TTC549 (cell line): ENCODE results near the gene RTRAF.

Experiments used
- FAIRE-seq: peaks from 2 replicates; lab custom pipeline; 2012; peaks lifted over from hg19 to GRCh38; lab: Jason Lieb, UNC

Gene RTRAF

DNA sequence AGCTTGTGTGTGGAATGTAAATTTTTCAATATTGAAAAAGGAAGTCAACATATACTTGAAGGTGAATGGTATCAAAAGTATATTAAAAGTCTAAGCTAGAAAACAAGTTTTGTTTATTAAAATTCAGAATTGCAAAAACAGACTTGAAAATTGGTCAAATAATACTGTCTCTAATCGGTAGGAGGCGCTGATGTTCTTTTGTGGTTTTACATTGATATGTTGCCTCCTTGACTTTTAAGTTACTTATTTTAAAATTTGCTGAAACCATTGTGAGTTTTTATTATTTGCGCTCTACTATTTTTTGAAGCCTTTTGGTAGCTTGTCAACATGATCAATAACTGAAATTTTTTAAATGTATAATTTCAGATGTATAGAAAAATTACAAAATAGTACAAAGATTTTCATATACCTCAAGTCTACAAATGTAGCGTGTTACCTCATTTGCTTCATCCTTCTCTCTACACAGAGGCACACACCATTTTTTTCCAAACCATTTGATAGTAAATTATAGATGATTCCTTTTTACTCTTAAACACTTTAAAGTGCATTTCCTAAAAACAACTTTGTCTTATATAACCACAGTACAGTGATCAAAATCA lies 6.9 kb downstream of the RTRAF start:
- FAIRE-seq, result peak; percentile 90

DNA sequence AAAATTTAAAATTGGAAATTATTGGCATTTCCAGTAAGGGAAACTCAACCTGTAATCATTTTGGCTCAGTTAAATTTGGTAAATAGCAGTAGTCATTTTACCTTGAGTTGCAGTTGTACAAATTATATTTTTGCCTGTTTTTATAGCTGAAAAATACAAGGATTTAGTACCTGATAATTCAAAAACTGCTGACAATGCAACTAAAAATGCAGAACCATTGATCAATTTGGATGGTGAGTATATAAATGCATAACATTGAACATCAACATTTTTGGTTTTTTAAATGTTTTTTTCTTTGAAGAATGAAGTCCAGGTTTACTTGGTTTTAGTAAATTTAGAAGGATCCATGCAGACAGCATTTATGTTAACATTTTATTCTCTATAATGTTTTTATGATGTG lies 9.0 kb downstream of the RTRAF start:
- no peak for FAIRE-seq

DNA sequence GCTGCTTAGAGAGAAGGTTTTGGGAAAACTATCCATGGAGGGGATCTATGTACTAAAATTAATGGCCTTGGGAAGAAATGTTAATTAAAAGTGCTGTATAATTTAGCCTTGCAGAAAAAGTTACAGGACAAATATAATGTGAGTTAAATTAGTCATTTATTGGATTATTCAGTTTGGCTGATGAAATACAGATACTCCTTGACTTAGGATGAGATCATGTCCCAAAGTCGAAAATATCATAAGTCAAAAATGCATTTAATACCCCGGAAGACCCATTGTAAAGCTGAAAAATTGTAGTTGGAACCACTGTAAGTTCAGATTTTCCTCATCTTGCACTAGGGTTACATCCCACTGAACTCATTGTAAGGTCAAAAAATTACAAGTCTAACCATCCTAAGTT lies 9.7 kb downstream of the RTRAF start:
- FAIRE-seq, result no peak

DNA sequence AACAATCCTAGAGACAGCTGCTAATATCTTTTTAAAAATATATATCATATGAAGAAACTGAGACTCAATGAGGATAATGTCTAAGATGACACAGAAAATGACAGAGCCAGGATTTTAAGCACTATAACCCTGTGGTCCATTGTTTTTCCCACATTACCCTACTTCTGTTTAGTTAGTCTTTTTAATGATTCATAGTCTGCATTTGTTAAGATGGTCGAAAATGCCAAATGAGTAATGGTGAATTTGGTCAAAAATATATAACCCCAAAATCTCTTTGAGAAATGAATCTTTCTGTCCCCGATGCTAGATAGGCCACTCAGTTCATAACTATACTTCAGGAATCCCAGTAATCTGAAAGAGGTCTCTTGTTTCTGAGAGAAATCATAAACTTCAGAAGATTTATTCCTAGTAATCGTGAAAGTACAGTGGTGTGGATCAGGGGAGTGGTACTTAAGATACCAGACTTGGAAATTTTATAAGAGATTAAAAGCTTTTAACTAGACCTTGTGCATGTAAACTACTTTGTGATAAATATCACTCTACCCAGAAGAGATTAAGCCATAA lies 10.8 kb downstream of the RTRAF start:
- FAIRE-seq, result no peak

DNA sequence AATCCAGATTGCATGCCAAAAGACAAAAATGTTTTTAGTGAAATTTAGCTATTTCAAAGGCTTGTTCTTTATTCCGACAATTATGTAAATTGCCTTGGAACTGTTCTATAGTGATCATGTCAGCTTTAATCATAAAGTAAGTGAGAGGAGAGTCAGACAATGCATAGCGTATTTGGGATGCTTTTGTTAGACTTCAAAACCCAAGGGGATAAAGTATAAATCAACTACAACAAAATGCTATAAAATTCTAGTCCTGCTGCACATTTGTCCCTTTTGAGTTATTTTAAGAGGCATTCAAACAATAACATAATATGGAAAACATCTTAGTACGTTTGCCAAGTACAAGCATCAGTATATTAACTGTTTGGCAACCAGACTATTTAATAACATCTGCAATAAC lies 11.3 kb downstream of the RTRAF start:
- FAIRE-seq, result no peak

DNA sequence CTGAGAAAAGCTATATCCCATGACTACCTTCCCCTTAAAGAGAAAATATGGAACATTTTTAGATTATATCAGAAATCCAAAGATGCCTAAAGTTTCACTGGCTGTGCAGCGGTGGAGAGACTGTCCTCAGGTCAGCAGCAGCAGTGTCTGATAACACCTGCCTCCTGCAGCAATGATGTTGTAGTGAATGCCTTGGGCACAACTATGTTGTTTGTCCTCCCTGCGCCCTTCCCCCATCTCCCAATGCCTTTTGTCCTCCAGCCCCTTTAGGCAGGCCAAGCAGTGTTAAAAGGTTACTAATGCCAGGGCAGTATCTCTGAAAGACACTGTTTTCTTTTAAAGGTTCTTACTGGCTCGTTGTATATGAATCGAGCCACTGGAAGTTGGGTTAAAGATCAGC lies 13.2 kb downstream of the RTRAF start:
- FAIRE-seq, result no peak

DNA sequence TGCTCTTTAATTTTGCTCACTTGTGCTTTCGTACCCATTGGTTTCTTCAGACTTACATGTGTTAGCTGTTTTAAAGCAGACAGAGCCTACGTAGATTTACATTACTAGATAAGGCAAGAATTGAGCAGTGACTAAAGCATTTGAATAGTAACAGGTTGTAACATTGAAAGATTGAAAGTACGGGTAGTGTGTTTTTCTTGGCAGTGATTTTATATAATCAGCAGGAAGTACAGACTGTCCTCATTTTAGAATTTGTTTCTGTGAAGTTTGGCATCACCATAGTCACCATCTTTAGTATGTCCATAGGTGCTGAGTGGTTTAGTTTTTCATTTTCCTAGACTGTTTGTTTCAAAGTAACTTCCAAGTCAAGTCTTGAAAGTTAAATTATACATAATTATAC lies 14.0 kb downstream of the RTRAF start:
- FAIRE-seq, result no peak

DNA sequence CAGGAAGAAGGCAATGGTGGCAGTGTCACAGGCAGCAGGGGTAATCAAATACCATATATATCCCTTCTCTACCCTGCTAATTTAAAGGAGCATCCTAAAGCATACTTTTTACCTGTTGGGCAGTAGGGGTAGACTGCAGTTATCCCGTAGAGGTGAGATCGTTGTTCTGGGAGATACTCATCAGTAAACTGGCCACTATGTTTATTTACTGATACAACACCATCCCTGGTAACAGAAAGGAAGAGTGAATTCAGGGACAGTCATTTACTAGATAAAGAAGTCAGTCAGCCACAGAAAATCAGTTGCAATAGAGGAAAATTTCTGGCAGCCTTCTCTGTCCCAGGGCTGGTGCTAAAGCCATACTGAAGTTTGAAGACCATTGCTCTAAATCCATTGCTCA lies 16.3 kb downstream of the RTRAF start:
- no peak for FAIRE-seq

DNA sequence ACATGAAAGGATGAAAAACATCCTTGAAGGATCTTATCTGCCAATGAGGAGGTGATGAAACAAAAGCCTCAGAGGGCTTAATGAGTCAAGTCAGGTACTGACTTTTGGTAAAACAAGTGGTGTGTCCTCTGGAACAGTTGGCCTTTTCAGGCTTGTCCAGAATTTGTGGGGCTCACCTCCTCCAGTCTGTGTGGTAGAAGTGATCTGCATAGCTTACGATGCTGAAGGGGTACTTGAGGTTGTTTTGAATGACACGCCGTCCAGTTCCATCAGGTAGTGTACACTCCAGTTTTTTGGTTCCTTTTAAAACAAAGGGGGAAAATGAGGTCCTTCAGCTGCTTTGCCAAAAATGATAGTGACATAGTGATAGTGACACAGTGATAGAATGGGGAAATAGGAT lies 17.0 kb downstream of the RTRAF start:
- no peak for FAIRE-seq

DNA sequence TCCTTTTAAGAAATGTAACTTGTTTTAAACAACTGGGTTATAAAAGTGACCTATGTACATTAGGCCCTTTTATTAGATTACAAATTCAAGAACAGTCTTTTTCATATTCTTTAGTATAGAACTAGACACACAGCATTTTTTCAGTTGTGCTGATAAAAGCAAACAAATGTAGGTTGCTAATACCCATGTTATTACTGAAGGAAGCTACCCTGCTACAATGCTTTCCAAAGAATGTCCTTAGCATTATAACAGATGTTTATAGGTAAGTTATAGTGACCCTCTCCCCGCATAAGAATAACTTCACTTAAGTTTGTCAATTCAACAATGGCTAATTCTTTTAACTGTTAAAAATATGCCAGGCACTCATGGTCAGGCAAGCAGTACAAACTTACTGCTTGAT lies 17.9 kb downstream of the RTRAF start:
- FAIRE-seq, result no peak

DNA sequence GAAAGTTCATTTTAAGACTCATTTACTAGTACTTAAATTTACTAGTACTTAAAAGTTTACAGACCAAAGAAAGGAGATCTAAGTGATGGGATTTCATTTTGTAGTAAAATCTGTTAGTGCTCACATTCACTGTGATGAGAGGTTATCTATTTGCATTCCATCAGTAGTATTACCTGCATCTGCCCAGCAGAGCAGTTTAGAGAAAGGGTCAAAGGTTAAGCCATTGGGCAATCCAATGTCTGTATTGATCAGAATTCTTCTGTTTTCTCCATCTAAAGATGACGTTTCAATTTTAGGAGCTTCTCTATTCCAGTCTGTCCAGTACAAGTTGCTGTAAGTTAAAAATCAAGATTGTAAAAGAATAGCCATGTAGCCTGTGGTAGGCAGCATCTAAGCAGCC lies 18.3 kb downstream of the RTRAF start:
- no peak for FAIRE-seq

DNA sequence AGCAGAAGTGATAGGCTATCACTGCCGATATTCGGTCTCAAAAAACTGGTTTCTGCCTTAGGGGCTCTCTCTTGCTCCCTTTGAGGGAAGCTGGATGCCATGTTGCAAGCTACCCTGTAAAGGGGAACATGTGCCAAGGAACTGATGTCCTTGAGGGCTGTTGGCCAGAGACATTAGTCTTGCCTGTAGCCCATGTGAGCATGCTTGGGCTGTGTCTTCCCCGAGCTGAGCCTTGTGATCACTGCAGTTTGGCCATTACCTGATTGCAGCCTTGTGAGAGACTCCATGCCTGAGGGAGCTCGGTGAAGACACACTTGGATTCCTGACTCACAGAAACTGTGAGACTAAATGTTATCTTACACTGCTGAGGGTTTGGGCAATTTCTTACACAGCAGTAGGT lies 18.8 kb downstream of the RTRAF start:
- FAIRE-seq, result no peak

DNA sequence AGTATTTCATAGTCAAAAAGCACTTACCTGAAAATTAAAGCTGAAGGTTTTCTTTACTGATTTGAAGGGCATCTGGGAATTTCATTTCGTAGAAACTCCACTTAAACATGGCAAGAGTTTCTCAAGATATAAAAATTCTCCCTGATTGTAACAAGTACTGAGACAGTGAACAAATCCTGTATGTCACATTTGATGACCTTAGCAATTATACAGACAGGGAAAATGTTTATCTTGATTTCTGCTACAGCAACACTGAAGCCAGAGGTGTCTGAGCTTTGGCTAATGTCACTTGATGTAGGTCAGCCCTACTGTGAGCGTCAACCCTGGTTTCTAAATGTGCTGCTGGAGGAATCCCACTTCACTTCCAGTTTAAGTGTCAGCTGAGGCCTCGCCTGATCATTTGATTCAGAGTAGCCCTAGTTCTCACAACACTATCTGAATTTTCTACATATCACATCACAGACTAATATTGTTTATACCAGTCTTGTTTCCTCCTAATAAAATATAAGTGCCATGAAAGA lies 20.9 kb downstream of the RTRAF start:
- FAIRE-seq, result no peak

DNA sequence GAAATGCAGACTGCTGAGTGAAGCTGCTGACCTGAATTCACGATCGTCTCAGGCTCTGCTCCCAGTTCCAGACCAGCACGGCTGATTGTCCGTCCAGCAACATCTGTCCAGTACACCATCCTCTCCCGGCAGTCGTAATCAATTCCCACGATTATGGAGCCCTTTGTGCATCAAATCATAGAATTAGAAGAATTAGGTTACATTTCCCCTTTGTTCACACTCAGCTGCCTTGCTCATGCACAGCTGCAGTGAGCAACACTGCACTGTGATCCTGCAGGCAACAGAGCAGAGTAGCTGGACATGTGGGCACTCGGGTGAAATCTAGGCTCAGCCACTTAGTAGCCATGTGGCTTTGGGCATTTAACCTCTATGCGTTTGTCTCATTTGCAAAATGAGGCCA lies 22.2 kb downstream of the RTRAF start:
- FAIRE-seq, result no peak

DNA sequence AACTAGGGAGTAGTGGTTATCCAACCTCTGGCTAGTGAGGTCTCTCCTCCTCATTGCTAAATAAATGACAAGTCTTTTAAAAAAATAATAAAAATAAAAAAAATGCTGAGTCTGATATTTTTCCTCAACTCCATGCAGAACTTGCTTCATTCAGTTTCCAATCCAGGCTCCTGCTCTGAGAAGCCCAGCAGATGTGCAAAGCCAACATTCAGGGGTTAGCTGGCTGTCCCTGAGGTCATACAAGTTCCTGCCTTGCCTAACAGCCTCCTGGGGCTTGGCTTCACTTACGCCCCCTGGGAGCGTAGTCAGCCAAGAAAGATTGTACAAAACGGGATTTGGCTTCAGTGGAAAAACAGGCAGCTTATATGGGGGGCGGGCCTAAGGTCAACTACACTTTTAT lies 23.3 kb downstream of the RTRAF start:
- no peak for FAIRE-seq

DNA sequence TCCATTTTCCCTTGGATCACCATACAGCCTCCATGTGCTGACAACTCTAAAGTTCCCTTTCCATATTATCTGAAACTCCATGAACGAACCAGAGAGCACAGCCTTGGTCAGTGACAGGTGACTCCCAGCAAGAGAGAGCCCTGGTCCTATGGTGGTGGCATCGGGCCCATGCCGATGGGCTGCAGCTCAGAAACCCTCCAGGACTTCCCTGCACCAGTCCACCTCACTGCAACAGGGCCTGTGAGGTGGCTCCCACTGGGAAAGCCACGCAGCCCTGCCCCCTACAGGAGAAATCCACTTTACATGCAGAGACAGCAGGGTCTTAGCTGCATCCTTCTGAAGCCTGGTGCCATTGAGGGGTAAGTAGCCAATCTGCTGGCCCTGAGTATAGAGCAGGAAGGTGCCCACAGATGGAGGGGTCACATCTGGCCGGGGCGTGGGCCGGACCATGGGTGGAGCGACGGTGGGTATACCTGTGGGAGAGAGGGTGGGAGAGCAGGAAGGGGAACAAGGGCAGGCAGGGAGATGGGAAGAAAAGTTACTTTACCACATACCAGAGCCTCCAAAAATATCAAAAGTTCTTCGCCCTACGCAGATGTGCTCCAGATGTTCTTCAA lies 24.7 kb downstream of the RTRAF start:
- no peak for FAIRE-seq

DNA sequence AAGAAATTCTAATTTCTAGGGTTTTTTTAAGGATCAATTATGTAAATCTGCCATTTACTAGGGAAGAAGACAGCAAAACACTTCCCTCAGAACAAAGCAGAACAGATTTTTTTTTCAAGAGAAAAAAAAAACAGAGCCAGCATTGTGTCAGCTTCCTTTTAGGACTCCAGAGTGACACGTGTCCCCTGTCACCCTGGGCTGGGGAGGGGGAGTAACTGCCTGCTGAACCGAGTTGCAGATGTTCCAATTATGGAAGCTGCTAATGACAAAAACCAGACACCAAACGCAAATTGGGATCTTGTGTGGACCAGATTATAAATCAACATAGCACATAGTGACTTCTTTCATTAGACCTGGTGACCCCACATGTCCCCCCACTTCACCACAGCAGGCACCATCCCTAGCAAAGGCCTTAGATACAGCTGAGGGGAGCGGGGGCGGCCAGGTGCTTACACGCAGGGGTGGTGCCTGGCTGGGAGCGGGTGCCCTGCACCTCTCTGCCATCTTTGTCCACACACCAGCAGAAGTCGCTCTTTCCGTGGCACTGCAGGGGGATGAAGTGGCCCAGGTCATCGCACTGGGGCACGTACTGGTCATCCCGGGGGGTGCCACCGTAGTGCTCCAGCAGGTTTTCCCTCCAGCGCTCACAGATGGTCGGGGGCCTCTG lies 25.4 kb downstream of the RTRAF start:
- FAIRE-seq, result no peak

DNA sequence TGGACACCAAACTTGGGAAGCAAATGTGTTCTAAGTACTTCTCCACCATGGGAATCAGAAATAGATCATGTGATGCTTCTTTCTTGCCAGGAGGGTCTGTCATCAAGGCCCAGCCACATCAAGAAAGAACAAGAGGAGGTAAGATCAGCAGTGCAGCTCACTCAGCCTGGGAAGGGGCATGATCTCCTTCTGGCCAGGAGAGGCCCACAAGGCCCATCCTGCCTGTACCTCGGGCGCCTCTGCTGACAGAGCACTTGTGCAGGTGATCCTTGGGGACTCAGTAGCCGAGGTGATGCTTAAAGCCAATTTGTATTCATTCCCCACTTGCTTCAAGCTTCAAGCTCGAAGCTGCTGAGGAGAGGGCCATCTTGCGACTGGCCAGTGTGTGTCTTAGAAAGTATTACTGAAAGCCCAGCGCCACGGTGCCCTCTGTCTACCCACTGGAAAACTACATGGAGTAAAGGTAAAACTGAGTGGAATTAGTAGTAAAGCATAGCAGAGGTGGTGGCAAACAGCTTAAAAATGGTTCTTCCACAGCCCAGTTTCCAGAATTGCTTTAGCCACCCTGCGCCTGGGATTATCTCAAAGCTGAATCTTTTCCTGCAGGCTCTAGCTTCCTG lies 26.2 kb downstream of the RTRAF start:
- FAIRE-seq, result no peak

DNA sequence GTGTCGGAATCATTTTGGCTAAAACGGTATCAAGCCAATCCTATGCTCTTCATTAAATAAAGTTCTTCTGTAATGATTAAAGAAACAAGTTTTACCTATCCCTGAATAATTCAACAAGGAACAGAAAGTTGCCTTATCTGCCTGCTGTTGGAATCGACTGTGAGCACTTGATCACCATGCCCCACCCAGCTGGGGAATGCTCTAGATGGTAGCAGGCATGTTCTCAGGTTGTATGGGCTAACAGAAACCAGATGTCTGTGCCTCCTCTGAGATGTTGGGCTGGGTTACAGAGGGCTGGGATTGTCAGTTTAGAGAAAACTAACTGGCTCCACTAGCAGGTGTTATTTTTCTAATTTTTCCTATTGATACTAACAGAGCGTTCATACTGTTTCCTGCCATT lies 28.9 kb downstream of the RTRAF start:
- FAIRE-seq, result no peak

DNA sequence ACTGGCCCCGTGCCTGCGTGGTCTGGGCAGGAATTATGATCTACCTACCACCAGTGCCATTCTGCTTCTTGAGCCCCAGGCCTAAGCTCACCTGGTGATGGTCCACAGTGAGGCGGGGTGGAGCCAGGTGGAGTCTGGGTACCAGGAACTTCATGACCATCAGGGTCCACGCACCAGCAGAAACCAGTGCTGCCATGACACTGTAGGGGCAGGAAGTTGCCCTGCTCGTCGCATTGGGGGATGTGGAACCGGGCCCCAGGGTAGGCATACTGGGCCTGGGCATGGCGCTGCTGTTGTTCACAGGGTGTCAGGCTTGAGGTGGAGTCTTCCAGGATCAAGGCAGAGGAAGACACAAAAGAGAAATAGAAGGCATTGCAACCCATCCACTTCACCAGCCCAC lies 29.6 kb downstream of the RTRAF start:
- FAIRE-seq, result no peak

DNA sequence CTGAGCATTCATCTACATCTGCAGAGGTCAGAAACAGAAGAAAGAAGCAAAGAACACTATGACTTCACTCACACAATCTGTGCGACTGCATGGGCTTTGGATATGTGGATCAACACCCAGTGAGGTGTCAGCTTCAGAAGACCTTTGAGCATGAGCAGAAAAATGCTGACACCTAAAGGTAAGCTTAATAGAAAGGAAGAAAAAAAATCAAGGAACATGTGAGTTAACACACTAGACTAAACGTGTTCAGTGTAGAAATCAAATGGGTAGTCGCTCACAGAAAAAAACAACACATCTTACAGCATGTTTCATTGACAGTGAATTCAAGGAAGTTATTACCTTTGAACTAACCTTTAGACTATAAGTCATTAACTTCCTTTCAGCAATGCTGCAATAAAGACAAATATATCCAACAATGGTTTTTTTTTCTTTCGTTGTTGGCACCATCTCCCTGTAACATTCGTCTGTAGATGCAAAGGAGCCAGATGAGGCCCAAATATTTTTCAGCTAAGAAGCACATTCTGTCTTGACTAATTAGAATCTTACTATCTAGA lies 30.9 kb downstream of the RTRAF start:
- no peak for FAIRE-seq

DNA sequence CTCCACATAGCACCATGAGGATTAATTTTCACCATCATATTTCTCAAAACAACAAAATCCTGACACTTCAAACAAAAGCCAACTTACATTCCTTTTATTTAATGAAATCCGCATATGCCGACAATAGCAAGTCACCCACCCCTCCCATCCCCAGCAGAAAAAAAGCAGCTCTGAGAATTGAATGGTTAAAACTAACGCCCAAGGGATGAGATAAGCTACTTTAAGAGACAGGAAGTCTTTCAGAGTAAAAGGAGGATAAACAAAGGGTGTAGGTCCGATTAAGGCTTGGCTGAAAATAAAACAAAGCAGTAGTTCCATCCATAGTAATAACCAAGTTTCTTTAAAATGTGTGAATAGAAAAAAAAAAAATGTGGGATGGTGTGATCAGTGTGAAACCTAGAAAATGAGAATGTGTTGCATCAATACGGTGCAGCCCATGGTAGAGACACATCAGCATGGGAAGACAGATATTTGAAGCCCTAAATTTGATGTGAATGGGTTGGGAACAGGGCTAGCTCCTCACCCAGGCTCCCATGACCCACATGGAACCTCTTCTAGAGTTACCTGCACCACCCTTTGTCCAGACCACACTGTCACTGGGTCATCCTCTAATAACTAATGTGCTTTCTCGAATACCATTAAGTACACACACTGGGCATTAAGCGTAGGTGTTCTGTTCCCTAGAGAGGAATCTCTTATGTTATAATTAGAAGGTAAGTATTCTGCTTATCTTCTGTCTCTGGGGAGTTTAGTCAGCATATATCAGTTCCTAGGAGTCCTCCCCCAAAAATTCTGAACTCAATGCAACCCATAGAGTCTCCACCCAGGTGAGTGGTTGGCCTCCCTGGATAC lies 31.7 kb downstream of the RTRAF start:
- no peak for FAIRE-seq
